NCI-H774 (cell line): ENCODE data around the gene PRRC1.
A peak's percentile ranks its signal among the peaks of the same experiment; 100 is the strongest.
"Not testable (repeated sequence)": the region's sequence is repeated elsewhere in the genome, so short reads cannot be mapped to it uniquely, and the experiment has no call there.

Experiments used
- DNase-seq: peaks from one replicate; lab custom pipeline; 2025; lab: John Stamatoyannopoulos, UW

The PRRC1 gene

DNA sequence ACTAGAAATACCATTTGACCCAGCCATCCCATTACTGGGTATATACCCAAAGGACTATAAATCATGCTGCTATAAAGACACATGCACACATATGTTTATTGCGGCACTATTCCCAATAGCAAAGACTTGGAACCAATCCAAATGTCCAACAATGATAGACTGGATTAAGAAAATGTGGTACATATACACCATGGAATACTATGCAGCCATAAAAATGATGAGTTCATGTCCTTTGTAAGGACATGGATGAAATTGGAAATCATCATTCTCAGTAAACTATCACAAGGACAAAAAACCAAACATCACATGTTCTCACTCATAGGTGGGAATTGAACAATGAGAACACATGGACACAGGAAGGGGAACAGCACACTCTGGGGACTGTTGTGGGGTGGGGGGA lies 27.8 kb downstream of the PRRC1 start:
- DNase-seq, result not testable (repeated sequence)

DNA sequence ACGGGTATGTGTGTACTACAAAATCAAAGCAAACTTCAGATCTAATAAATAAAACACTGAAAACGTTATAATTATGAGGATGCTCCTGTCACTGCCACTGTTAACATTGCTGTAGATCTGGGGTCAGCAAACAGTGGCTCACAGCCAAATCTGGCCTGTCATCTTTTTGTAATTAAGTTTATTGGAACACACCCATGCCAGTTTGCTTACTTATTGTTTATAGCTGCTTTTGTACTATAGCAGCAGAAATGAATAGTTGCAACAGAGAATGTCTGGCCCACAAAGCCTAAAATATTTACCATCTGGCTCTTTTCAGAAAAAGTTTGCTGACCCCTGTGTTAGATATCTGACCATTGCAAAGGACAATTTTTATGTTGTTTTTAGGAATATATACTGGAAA lies 32.1 kb downstream of the PRRC1 start:
- DNase-seq, result no peak

DNA sequence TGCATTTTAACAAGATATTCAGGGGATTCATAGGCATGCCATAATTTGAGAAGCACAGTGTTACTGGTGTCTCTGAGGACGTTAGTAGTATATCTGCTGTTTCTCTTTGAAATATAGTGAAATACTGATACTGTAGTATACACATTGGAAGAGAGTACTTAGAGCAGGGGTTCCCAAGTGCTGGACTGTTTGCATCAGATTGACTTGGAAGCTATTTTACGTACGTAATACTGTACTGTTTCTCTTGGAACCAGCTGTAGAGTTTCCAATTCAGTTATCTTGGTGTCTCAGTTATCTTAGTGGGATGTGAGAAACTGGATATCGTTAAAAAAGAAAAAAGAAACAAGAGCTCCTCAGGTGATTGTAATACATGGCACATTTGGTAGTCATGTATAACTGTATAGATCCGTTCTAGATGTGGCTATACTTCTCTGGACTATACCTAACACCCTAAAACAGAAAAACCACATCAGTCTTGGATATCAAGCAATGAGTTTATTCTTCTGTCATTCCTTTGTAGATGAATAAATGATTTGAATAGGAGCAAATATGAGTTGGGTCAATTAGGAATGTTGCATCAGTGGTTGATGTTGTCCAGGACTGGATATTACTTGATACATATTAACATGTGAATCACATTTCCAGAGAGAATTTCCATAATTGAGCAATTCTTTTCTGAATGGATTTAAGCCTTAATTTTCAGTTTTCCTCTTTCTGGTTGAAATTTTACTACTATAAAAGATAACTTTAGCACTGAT lies 33.4 kb downstream of the PRRC1 start:
- no peak for DNase-seq

DNA sequence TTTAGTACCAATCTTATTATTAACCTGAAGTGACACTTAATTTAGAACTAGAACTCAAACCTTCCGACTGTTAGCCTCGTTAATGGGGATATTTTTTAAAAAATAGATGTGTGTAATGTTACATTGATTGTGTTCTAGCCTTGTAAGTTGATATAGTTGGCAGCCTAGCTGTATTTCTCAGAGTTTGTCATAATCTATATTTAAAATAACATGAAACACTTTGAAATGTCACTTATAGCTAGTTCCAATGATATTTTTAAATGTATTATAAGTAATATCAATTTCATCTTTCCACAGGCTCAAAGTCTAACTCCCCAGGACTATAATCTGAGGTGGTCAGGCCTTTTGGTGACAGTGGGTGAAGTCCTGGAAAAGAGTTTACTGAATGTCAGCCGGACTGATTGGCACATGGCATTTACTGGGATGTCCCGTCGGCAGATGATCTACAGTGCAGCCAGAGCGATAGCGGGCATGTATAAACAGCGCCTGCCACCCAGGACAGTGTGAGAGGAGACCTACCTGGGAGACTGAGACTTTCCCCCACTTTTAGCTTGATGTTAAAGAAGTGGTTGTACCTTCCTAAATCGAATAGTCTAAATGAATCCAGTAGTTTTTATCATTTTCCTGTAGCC lies 34.1 kb downstream of the PRRC1 start:
- DNase-seq, result no peak

DNA sequence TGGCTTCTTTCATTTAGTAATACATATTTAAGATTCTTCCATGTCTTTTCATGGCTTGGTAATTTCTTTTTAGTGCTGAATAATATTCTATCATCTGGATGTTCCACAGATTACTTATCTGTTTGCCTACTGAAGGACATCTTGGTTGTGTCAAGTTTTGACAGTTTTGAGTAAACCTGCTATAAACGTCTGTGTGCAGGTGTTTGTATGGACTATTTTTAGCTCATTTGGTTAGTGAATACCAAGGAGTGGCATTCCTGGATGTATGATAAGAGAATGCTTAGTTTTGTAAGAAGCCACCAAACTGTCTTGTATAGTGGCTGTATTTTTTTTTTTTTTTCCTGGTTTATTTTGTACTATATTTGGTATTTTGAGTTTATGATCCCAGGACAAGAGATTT lies 38.4 kb downstream of the PRRC1 start:
- DNase-seq, result no peak

DNA sequence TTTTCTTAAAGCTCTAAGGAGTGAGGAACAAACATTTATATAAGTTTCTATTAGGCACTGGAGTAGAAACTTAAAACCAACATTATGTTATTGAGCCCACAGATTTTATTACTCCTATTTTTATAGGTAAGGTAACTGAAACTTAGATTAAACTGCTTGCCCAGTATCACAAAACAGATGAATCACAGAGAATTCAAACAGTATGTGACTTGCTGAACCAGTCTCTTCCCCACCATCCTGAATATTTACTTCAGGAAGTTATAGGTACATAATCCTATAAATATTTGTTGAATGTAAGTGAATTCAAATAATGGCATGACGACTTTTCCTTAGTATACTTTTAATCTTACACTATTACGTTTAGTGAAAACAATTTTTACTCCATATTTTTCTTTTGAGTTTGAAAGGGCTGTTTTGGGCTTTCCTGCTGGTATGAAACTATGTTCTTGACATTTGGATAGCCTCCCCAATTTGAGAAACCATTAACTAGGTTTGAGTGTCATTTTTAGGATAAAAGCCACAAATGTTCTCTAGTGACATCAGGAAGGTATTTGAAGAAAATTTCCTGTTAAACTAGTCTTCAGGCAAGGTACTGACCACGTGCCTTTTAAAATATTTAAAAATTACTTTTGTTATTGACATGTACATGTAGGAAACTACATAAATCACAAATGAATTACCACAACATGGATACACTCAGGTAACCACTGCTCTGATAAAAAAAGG lies 39.3 kb downstream of the PRRC1 start:
- DNase-seq, result no peak

DNA sequence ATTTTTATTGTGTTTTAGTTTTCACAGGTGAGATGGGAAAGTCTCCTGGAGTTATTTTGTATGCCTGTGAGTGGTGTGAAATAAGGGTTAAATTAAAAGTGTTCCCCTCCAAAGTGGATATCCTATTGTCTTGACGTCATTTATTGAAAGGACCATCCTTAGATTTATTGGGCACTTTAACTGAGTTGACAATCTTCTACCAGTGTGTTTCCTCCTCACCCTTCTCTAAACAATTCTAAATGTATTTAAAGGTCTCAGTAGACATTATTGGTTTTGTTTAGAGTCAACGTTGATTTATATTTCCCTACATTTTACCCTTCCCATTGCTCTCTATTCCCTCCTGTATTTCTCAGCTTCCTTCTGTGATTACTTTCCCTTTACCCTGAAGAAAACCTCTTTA lies 40.8 kb downstream of the PRRC1 start:
- no peak for DNase-seq

DNA sequence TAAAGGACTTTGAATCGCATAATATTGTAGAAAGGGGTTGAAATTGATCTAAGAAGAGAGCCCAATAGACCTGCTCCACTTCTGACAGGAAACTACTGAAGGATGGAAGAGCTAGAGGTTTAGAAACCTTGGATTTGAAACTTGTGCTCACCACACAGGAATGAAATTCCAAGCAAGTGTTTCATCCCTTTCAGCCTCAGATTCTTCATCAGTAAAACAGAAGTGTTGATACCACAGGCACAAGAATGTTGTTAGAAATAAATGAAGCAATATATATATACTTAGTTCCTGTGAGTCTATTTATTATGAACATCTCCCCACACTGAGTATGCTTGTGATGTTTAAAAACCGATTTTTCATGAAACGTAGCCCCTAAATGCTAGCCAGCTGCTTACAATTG lies 43.8 kb downstream of the PRRC1 start:
- no peak for DNase-seq

DNA sequence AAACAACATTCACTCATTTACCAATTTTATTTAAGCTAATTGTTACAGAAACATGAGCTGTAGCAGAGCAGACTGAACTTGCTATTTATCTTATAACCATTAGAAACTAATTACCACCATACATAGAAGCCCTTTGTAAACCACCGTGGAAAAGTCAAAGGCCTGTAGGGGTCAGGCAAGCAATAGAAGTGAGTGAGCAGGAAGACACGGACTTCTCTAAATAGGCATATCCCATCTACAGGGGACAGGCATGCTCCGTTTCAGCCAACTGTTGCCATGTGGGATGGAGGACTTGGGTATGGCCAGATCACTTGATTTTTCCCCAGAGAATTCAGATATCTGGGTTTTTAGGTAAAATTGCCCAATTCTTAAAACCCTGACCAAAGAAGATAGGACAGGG lies 44.8 kb downstream of the PRRC1 start:
- no peak for DNase-seq

DNA sequence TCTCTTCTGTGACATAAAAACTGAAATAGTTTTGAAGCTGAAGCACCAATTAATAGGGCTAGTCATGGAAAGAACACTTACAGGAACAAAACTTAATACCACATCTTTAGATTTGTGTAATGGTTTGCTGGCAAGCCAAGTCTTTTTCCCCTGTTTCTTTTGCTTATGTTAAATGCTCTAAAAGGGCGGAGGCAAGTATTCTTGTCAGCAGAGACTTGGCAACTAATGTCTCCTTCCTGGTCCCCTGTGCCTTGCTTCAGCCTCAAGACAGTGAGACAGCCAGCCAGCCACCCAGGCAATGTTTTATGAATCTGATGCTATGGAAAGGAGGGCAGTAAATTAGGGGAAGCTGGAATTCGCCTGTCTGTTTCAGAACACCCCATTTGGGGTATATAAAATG lies 45.7 kb downstream of the PRRC1 start:
- DNase-seq, result no peak

DNA sequence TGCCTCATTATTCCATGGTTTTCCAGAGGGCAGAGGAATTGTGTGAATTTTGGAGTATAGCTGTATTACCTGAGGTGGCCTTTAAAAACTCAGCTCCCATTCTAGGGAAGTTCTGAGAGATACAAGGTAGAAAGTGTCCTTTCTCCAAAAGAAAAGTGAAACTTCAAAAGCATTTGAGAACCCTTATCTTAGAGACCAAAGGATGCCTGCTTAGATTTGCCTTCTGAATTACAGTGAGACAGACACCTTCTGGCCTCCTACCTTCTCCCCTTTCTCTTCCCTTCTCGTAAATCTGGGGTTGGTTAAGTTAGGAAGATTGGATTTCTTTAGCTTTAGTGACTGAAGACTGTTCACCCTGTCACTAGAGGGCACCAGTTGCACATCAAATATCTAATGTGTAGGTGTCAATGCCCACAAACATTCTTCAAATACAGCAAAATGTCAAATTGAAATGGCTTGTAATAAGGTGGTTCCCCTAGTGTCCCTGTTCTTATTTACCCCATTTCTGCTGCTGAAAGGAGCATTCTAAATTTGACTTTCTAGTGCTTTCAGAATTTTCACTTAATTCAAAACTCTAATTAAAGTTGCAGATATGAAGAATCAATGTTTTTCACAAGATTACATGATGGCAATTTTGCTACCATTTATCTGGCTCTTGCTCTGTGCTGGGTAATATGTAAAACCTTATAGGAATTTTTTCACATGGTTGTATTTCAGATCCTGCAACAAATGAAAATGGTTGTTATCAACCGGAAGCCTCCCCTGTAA lies 46.7 kb downstream of the PRRC1 start:
- DNase-seq, result peak; percentile 50

DNA sequence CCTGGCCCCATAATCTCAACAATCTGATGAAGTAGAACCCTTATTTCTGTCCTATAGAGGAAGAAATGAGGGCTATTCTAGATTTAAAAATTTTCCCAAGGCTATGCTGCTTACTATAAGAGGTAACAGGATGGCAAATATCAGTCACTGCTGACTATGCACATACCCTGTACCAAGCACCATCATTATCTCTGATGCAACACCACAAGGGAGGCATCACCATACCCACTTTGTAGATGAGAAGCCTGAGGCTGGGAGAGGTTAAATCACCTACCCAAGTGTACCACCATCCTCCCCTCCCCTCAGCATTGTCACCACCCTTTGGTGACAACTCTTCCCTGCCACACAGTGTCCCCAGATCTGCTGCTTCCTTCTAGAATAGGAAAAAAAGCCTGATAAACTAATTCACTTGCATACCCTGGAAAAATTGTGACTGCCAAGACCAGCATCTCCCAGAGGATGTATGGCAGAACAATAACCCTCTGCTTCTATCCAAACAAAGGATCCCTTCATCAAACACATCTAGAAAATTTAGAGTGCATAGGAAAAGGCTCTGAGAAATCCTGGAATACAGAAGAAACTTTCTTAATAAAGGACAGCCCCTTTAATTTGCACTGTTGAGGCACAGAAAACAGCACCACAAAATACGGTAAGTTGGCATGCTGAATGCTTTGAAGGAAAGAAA lies 48.3 kb downstream of the PRRC1 start:
- no peak for DNase-seq

DNA sequence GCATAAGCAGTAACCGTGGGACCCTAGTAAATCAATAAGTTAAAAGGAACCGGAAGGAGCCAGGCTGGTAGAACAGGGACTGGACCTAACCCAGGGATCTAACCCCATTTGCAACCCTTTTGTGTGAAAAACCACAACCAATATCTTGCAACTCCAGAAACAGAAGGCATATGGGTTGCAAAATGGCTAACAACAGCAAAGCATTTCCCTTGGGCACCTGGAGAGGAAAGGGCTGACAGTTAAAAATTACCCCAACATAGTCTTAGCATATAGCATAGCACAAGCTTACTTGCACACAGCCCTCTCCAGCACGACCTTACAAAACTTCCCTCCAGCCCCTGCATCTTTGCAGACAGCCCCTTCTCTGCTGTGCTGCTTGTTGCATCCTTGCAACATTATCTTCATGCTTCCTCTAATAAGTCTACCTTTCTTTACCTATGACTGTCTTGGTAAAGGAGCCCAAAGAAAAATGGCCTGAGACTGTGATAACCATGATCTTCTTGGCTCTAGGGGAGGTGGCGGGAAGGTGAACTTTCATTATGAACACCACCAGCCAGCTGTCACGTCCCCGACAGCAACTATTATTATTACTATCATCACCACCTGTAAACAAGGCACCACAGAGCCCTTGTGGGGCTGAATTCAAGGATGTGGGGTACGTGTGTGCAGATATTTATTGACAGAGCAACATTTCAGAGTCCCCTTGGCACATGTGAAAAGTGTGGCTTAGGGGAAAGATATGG lies 49.8 kb downstream of the PRRC1 start:
- no peak for DNase-seq

DNA sequence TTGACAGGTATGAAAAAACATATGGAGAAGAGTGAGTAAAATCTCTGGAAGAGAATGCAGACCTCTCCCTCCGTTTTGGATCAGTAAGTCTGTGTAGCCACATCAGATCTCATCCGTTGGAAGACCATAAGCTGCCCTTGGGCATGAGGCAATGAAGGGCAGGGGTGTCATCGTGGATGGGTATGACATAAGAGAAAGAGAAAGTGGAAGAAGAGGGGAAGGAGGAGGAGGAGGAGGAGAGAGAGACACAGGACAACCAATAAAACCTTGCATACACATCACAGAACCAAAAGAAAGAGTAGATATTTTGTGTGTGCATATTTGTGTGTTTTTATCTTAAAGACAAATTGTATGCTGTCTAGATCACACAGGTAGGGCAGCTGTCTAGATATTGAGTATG lies 50.7 kb downstream of the PRRC1 start:
- DNase-seq, result no peak

DNA sequence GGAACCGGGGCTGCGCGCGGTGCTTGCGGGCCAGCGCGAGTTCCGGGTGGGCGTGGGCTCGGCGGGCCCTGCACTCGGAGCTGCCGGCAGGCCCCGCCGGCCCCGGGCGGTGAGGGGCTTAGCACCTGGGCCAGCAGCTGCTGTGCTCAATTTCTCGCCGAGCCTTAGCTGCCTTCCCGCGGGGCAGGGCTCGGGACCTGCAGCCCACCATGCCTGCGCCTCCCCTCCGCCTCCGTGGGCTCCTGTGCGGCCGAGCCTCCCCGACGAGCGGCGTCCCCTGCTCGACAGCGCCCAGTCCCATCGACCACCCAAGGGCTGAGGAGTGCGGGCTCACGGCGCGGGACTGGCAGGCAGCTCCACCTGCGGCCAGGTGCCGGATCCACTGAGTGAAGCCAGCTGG lies 52.0 kb downstream of the PRRC1 start:
- DNase-seq, result not testable (repeated sequence)

DNA sequence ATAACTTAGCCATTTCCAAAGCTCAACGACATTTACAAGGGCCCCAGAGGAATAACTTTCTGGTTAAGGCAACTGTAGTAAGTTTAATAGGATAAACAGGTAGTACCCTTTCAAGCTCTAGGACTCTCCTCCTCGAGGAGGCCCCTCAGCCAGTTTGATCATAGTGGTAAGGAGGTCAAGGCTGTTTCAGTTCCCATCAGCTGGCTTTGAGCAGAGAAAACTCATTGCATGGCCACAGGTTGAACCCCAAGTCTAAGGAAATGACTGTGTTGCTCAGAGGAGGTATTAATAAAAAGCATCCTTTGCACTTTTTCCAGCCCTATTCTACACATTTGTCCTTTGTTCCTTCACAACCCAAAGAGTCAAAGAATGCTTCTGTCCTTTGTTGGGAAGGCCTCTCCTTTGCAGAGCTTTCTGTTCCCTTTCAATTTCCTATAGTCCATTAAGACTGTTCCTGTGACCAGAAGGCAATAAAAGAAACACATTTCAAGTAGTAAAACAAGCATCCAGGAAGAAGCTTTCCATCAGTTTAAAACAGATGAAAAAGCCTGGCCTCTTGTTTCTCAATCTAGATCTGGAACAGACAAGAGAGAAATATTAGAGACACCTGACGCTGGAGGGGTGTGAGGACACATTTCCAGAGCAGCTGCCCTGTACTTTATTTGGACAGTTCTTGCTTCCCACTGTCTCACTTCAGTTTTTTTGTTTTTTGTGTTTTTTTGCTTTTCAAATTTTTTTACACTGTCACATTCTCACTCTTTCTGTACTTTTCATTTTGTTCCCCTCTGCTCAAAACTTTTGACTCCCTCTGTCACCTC lies 54.1 kb downstream of the PRRC1 start:
- no peak for DNase-seq

DNA sequence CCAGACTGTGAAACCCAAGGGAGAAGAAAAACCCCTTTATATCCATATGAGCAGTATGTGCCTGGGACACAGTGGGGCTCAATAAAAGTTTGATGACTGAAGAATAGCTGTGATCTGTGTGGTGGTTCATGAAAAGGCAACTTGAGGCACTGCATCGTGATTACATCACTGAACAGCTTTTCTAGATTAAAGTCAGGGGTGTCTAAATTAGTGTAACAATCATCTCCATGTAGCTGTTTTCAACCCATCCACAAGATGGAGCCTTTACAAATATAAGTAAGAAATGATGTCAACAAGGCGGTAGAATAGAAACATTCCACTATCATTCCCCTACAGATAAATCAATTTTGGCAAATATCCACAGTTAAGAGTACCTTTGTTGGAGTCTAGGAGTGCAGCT lies 55.5 kb downstream of the PRRC1 start:
- no peak for DNase-seq

DNA sequence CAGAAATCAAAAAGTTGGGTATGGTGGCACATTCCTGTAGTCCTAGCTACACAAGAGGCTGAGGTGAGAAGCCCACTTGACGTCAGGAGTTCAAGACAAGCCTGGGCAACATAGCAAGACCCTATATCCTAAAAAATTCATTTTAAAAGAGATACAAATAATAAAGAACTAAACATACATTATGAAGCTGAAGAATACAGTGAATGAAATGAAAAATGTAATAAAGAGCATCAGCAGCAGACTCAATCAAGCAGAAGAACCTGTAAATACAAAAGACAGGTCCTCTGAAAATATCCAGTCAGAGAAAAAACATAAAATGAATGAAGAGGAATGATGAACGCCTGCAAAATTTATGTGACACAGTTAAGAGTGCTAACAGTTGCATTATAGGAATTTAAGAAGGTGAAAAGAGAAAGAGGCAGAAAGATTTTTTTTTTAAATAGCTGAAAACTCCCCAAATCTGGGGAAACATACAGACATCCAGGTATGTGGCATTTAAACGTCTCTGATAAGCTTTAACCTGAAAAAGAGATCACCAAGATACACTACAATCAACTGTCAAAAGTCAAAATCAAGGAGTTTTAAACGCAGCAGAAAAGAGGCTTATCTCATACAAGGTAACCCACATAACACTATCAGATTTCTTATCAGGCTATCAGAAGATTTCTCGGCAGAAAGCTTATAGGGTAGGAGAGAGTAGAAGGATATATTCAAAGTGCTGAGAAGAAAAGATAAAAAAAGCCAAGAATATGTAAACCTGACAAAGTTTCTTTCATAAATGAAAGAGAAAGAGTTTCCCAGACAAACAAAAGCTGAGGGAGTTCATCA lies 57.6 kb downstream of the PRRC1 start:
- DNase-seq, result no peak

DNA sequence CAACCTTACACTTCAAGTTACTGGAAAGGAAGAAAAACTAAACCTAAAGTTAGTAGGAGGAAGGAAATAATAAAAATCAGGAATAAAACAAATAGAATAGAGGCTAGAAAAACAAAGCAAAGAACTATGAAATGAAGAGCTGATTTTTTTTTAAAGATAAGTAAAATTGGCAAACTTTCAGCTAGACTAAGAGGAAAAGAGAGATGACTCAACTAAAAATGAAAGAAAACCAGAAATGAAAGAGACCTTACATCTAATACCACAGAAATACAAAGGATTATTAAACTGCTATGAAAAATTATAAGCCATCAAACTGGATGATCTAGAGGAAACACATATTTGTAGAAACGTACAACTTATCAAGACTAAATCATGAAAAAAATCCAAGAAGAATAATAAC lies 60.0 kb downstream of the PRRC1 start:
- no peak for DNase-seq
